T-helper 1 cell treated with Interleukin-12 subunit alpha and Interleukin-12 subunit beta and Interleukin-4 antibody, amounts not matched to agents 30 μg/mL and 1 μg/mL, for 36 hours (primary cell): ENCODE measurements around the gene CALML3.

Experiments
- H3K27ac Mint-ChIP-seq: one replicate; pipeline ENCODE4 v1.8.0; 2021; ENCODE audit warnings: mild to moderate bottlenecking, mixed read lengths
- H3K27me3 Mint-ChIP-seq: one replicate; pipeline ENCODE4 v1.8.0; 2021; ENCODE audit warnings: low read depth, mixed read lengths
- H3K36me3 Mint-ChIP-seq: one replicate; pipeline ENCODE4 v1.8.0; 2021; ENCODE audit warnings: low read depth, mixed read lengths
- H3K4me1 Mint-ChIP-seq: one replicate; pipeline ENCODE4 v1.8.0; 2021; ENCODE audit warnings: low read depth, mixed read lengths
- H3K4me3 Mint-ChIP-seq: one replicate; pipeline ENCODE4 v1.8.0; 2021; ENCODE audit warnings: mild to moderate bottlenecking, moderate library complexity, mixed read lengths
- H3K9me3 Mint-ChIP-seq: one replicate; pipeline ENCODE4 v1.8.0; 2021; ENCODE audit warnings: mixed read lengths

CALML3 gene

DNA sequence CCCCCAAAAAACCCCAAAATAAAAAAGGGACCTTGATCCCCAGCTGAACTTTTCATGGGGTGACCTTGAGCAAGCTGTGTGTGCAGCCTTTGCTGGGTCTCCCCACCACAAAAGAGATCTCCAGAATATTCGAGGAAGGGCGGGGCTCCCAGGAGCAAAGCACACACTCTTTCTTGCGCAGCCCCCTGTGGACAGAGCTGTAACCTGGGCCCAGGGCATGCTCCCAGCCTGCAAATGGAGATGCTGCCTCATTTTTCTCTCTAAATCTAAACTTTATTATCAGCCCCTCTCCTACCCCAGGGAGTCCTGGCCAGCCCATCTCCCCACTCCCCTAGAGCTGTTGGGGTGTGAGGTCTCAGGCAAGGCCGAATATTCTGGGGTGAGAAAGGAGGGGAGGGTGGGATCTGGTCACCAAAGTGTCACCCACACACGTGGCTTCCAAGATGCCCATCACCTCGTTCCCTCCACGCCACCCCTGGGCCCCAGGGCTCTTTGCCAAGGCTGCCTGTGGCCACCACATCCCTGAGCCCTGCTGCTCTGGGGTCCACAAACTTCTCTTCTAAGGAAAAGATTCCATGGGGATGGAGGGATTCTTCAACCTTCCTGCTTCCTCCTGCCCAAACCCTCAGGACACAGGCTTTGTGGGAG lies 1.7 kb upstream of the CALML3 start:
- H3K36me3 Mint-ChIP-seq = no peaks in the 10 kb centered on the region
- H3K9me3 Mint-ChIP-seq = no peaks in the 10 kb centered on the region
- H3K27me3 Mint-ChIP-seq = peaks cover 14% of the 10 kb centered on the region
- H3K27ac Mint-ChIP-seq = no peak overlapping the region
- no peak overlapping the region for H3K4me3 Mint-ChIP-seq
- no peaks in the 10 kb centered on the region for H3K4me1 Mint-ChIP-seq

DNA sequence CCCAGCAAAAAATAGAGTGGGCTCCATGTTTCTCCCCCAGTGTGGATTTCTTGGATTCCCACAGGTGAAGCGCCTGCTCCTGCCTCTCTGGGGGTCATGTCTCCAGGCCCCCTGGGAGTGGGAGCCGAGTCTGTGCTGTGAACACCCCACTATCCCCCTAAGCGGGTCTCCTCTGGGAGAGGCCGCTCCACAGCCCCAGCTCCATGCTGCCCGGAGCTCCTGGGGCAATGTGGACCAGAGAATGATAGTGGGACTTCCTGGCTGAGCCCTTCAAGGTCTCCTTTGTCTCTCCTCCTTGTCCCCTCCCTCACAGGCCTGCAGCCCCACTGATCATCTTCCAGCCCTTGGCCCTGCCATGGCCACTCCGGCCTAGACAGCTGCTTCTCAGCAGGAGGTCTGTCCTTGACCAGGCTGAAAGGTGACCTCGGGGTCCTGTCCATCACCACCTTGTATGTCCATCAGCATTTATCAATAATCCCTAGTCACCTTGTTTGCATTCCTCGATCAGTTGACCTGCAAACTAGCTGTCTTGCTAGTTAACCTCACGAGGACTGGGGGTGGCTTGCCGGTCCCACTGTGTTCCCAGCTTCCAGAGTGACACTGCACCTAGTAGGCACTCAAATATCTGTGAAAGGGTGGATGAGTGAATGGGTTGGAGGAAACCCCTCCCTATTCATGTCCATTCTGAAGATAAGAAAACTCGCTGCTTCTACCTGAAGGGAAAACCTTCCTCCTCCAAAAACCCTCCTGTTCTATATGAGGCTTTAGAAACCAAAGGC lies 776 bp upstream of the CALML3 start:
- Mint-ChIP-seq H3K36me3 (no peaks in the 10 kb centered on the region), H3K4me3 (no peak overlapping the region), H3K9me3 (no peaks in the 10 kb centered on the region), H3K4me1 (no peaks in the 10 kb centered on the region), H3K27me3 (peaks cover 11% of the 10 kb centered on the region), H3K27ac (no peak overlapping the region)

DNA sequence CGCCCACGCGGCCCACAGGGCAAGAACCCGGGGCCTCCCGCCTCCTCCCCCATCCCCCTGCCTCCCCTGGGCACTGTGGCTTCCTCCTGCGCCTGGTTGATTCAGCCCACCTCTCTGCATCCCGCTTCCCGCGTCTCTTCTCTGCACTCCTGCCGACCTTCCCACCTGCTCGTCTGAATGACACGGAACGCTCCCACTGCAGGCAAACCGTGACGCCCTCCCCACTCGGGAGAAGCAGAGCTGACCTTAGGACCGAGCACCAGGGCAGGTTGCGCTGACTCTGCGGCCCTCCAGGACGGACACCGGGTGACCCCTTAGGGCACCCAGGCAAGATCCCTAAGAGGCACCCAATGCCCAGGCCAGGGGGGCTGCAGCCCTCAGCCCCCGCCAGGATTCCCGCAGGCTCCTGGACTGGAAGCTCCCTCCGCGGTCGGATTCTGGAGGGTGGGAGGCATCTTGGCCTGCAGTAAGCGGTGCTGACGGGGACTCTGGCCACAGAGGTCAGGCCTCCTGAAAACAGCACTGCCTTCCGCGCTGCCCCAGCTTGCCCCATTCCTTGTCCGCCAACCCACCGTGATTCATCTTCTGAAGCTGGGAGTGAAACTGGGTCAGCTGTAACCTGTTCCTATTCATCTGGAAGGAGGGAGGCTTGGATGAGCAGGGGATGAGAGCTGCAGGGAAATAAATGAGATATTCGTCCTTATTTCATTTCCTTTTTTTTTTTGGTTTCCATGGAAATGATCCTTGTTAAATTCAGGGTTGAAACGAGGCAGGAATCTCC lies 990 bp downstream of the CALML3 start:
- Mint-ChIP-seq H3K4me1 (no peaks in the 10 kb centered on the region), H3K27me3 (no peaks in the 10 kb centered on the region), H3K4me3 (no peak overlapping the region), H3K27ac (no peak overlapping the region), H3K36me3 (no peaks in the 10 kb centered on the region), H3K9me3 (no peaks in the 10 kb centered on the region)

DNA sequence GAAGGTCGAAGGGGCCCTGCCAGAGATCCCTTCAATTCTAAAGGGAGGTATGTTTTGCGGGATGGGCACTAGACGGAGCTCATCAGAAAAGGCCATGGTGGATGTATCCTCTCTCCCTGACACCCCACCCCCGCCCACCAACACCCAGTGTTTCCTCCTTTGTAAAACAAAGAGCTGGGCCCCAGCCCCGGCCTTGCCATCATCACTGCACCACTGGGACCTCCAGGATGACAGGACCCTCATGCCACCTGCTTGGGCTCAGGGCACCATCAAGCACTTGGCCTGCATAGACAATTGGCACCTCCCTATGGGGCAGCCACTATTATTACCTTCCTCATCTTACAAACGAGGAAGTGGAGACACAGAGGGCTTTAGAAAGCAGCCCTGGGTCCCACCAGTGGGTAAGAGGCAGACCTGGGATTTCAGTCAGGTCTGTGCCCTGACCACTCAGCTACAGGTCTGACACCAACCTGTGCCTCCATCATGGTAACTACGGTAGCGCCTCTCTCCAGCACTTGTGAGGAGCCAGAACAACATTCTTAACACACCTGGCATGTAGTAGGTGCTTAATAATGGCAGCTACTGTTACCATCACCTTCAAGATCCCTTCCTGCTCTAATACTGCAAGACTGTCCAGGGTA lies 2.0 kb downstream of the CALML3 start:
- H3K36me3 Mint-ChIP-seq = no peaks in the 10 kb centered on the region
- H3K4me1 Mint-ChIP-seq = no peaks in the 10 kb centered on the region
- no peak overlapping the region for H3K4me3 Mint-ChIP-seq
- H3K27me3 Mint-ChIP-seq = no peaks in the 10 kb centered on the region
- H3K27ac Mint-ChIP-seq = no peak overlapping the region
- H3K9me3 Mint-ChIP-seq = no peaks in the 10 kb centered on the region

DNA sequence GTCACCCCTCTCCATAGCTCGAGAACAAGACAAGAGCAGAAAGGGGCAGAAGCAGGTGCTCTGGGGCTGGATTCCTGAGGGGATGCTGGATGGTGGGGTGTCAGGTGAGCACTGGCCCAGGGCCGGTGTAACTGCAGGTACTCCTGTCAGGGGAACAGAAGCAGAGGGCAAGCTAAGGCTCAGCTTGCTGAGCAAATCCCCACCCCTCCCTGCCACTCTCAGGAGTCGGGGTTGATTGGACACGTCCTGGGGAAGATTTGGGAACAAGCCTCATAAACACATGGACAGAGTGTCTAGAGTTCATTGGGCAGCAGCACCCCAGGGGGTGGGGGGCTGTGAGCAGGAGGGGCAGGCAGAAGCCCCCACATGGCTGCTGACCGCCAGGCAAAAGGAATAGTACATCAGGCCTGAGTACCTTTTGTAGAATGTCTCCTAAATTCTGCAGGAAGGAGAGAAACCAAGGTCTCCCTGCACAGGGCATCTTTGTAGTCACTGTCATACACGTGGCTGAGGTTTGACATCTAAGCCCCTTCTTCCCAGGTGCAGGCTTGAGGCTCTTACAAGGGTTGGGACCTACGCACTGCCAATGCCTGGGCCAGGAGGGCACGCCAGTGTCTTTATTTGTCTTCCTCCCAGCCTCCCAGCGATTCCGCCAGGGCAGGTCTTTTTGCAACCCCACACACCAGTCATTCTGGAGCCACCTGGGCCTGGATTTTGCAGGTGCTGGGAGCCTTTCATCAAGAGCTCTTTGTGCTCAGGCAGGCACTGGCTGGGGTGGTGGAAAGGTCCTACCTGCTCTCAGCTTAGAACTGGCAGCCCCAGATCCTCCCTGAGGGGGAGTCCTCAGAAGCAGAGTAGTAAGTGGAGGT lies 2.8 kb downstream of the CALML3 start:
- Mint-ChIP-seq H3K27me3 (no peaks in the 10 kb centered on the region), H3K9me3 (no peaks in the 10 kb centered on the region), H3K36me3 (no peaks in the 10 kb centered on the region), H3K27ac (no peak overlapping the region), H3K4me3 (no peak overlapping the region), H3K4me1 (no peaks in the 10 kb centered on the region)

DNA sequence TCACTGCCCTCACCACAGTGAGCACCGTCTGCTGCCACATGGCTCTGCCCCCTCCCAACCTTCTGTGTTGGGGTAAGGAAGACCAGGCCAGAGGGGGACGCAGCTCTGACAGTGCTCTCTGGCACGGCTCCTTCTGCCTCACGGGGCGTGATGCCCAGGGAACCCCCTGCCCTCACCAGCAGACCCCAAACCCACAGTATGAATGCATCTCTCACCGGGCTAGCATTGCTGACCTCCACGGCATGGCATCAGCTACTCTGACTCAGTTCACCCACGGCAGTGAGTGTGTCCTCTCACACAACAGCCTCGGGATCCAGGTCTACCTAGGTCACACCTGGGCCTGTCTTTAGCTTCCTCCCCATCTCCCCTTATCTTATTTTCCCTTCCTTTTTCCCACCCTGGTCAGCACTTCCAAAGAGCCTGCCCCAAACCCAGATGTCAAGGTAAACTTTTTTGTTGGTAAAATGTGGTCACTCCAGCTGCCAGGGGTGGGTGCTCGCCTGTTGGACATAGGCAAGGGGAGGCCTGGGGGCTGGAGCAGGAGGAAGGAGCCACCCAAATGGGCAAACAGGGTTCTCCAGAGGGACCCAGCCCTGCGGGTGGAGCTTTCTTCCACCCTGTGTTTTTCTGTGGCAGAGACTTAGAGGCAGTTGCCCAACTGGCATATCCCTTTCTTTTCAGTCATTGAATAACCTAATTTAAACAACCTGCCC lies 4.4 kb downstream of the CALML3 start:
- H3K27me3 Mint-ChIP-seq = no peaks in the 10 kb centered on the region
- no peak overlapping the region for H3K27ac Mint-ChIP-seq
- no peaks in the 10 kb centered on the region for H3K9me3 Mint-ChIP-seq
- no peaks in the 10 kb centered on the region for H3K4me1 Mint-ChIP-seq
- no peak overlapping the region for H3K4me3 Mint-ChIP-seq
- H3K36me3 Mint-ChIP-seq = no peaks in the 10 kb centered on the region

DNA sequence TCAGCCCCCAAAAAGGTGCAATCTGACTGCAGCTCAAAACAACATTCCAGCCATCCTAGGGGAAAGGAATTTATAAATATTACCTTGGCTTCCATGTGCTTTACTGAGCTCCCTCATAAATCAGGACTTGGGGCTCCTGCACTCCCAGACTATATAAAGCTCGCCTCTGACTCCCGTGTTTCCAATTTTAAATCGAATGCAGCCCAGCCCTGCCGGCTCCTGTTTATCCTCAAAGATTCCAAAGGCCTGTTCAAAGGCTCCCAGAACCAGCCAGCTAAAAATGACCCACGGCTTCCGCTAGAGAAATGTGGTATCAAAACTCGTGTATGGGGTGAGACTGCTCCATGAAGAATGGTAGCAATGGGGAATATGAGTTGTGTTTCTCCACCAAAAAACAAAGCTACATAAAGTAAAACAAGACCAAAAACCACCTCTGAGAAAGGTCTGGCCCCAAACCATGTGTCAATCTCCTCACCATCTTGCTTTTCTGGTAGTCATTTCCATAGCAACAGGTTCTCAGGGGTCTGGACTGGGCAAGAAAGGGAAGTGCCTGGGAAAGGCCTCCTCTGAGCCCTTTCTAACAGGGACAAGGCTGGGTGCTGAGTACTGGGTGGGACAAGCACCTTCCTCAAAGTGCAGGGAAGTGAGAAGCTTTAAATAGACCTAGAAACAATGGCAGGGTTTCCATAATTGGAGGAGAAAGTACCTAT lies 5.1 kb downstream of the CALML3 start:
- Mint-ChIP-seq H3K27ac (no peak overlapping the region), H3K4me3 (no peak overlapping the region), H3K4me1 (no peaks in the 10 kb centered on the region), H3K36me3 (no peaks in the 10 kb centered on the region), H3K9me3 (no peaks in the 10 kb centered on the region), H3K27me3 (no peaks in the 10 kb centered on the region)

DNA sequence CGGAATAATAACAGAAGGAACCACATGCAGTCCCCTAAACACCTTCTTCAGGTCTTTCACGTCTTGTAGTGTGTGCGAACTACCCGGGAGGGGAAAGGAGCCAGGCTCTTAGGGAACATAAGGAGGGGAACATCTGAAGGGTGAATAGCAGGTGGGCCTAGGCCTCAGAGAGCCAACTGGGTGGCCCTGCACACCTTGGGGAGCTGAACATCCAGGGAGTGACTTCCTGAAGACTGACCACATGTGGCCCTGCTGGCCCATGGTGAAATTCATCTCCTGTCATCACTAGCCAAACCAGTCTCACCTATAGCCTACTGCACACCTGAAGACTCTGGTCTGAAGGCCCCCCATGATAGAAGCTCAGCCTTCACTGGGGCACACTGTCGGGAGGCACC lies 5.6 kb downstream of the CALML3 start:
- Mint-ChIP-seq H3K4me1 (no peaks in the 10 kb centered on the region), H3K27ac (no peak overlapping the region), H3K27me3 (no peaks in the 10 kb centered on the region), H3K4me3 (no peak overlapping the region), H3K36me3 (no peaks in the 10 kb centered on the region), H3K9me3 (no peaks in the 10 kb centered on the region)

DNA sequence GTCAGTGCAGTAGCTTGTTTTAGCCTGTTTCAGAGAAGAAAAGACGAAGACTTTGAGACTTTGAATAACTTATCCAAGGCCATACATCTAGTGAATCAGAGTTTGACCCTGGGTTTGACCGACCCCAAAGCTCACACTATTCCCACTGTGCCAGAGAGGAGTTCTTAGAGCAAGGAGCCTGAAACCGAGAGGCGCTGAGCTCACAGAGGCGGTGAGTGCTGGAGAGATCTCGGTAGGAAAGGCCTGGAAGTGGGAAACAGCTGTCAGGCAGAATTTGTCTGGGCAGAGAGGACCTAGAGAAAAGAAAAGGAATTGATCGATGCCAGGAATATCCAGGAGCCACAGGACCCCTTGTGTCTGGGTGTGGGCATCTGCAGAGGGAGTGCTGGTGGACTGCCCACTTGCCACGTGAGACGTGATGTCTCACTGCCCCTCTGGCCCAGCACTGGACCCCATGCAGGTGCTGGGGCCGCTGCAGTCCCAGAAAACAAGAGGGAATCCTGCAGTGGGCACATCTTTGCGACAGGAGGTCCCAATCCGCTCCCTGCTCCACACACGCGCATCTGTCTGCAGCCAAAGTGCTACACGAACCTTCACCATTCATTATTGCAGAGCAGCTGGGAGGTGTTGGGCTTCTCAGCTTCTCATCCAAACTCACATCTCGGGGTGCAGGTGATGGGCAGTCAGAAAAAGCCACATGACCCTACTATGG lies 6.2 kb downstream of the CALML3 start:
- Mint-ChIP-seq H3K9me3 (no peaks in the 10 kb centered on the region), H3K36me3 (no peaks in the 10 kb centered on the region), H3K27ac (no peak overlapping the region), H3K27me3 (no peaks in the 10 kb centered on the region), H3K4me1 (no peaks in the 10 kb centered on the region), H3K4me3 (no peak overlapping the region)

DNA sequence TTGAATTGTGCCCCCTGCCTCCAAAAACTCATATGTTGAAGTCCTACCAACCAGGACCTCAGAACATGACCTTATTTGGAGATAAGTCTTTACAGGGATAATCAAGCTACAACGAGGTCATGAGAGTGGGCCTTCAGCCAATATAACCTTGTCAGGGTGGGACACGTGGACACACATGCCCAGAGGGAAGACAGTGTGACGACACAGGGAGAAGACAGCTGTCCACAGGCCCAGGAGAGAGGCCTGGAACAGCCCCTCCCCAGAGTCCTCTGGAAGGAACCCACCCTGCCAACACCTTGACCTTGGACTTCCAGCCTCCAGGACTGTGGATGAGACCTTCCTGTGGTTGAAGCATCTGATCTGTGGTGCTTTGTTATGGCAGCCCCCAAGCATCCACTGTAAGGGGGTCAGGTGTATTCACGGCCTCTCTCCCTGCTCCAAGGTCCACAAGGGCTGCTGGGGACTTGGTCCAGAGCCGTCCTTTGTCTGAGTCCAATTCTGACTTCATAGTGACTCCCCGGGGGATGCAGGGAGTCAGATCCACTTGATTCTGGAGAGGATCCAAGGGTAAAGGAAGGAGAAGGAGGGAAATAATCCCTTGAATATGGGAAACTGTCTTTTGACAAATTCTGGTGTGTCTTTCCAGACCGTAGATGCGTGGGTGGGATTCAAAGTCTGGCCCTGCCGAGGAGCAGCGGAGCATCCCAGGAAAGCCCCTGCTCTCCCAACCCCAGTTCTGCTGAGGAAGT lies 7.0 kb downstream of the CALML3 start:
- H3K9me3 Mint-ChIP-seq = no peaks in the 10 kb centered on the region

DNA sequence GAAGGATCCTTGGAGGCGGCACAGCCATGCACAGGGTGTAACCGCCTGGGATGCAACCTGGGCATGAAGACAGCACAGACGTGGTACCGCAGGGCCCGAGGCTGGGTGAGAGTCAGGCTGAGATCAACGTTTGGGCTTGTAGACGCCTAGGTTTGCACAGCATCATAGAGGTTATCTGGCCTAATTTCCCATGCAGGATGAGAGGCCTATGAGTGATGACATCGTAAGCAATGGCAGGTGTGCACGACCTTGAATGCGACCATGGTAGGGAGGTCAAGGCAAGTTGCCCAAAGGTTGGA lies 7.5 kb downstream of the CALML3 start:
- no peaks in the 10 kb centered on the region for H3K4me1 Mint-ChIP-seq
- no peak overlapping the region for H3K4me3 Mint-ChIP-seq
- H3K9me3 Mint-ChIP-seq = no peaks in the 10 kb centered on the region
- no peaks in the 10 kb centered on the region for H3K36me3 Mint-ChIP-seq
- H3K27me3 Mint-ChIP-seq = no peaks in the 10 kb centered on the region
- no peak overlapping the region for H3K27ac Mint-ChIP-seq

More for the DNA sequence above, 7.0 kb downstream of the CALML3 start:
- Mint-ChIP-seq H3K27me3 (no peaks in the 10 kb centered on the region), H3K4me3 (no peak overlapping the region), H3K36me3 (no peaks in the 10 kb centered on the region), H3K4me1 (no peaks in the 10 kb centered on the region), H3K27ac (no peak overlapping the region)

DNA sequence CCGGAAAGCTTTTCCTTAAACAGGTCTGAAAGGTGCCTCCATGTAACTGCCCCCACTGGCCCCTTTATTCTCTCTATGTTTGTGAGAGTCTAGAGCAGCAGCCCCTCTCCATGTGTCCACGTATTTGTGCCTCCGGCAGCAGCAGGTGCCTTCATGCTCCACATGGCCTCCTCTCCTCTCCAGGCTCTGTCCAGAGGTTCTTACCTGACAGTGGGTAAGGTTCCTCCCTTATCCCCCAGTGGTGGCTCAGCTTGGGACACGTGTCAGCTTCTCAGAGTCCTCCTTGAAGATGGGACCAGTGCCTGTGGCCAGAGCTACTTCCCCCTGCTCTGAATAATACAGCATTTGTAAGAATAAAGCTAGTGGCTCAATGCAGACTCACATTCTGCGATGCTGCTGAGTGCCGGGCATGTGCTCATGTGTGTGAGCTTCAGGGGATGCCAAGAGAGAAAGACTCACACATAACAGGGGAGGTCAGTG lies 7.9 kb downstream of the CALML3 start:
- no peaks in the 10 kb centered on the region for H3K4me1 Mint-ChIP-seq
- no peaks in the 10 kb centered on the region for H3K27me3 Mint-ChIP-seq
- H3K9me3 Mint-ChIP-seq = no peaks in the 10 kb centered on the region
- no peaks in the 10 kb centered on the region for H3K36me3 Mint-ChIP-seq
- H3K27ac Mint-ChIP-seq = no peak overlapping the region
- H3K4me3 Mint-ChIP-seq = no peak overlapping the region
